GM12865 (cell line): ENCODE measurements around the gene RPRM.
A peak's percentile ranks its signal among the peaks of the same experiment; 100 is the strongest.
"Not testable (repeated sequence)": the region's sequence is repeated elsewhere in the genome, so short reads cannot be mapped to it uniquely, and the experiment has no call there.

ENCODE experiments used
- DNase-seq: peaks from one replicate; pipeline ENCODE4 v3.0.0; 2010; ENCODE audit warnings: low read depth
- H3K4me3 ChIP-seq: 2 replicates; pipeline ENCODE4 v1.5.1; 2011; ENCODE audit warnings: mild to moderate bottlenecking, low read depth, low read length, control low read depth
- TF ChIP-seq, protein P1 (sequence below): IDR thresholded peaks from 2 replicates; pipeline ENCODE4 v1.5.1; 2011; ENCODE audit warnings: low read length, control low read depth, low read depth, inconsistent platforms; ENCODE audit not compliant: insufficient read depth; ENCODE audit errors: missing control alignments

RPRM gene

GRCh38 chr2:153478289-153479261 lies at the start of gene RPRM:
Gene RPRM (minus strand): TSS chr2:153478762. CDS start chr2:153478565, 197 bp downstream.
- peak; percentile 69 for DNase-seq
- TF ChIP-seq, protein P1, sequence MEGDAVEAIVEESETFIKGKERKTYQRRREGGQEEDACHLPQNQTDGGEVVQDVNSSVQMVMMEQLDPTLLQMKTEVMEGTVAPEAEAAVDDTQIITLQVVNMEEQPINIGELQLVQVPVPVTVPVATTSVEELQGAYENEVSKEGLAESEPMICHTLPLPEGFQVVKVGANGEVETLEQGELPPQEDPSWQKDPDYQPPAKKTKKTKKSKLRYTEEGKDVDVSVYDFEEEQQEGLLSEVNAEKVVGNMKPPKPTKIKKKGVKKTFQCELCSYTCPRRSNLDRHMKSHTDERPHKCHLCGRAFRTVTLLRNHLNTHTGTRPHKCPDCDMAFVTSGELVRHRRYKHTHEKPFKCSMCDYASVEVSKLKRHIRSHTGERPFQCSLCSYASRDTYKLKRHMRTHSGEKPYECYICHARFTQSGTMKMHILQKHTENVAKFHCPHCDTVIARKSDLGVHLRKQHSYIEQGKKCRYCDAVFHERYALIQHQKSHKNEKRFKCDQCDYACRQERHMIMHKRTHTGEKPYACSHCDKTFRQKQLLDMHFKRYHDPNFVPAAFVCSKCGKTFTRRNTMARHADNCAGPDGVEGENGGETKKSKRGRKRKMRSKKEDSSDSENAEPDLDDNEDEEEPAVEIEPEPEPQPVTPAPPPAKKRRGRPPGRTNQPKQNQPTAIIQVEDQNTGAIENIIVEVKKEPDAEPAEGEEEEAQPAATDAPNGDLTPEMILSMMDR, result peak; percentile 88
- peak within 1 kb of the TSS; percentile 48 for H3K4me3 ChIP-seq

- H3K4me3 ChIP-seq, result no peak overlapping the region
- DNase-seq, result peak; percentile 63
- TF ChIP-seq, protein P1, result peak; percentile 70
These were observed 40.8 kb upstream of the RPRM start for GRCh38 chr2:153519257-153519875.

GRCh38 chr2:153512331-153512730 lies 33.8 kb upstream of the RPRM start:
- TF ChIP-seq, protein P1, result no peak
- DNase-seq, result no peak
- H3K4me3 ChIP-seq, result no peak overlapping the region

DNA sequence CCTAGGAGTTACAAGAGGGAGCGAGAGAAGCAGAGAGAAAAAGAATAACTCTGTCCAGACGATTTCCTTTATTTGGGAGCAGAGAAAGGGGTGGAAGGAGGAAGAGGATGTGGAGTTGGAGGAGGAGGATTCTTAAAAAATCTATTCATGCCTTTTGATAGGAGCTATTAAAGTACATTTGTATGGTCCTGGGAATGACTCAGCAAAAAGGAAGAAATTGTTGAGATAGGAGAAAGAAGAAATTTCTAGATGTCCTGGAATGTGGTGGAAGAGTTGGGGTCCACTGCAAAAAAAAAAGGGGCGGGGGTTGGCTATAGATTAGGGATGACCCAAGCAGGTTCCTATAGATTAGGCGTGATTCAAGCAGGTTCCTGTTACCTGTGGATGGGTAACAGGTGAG lies 32.4 kb upstream of the RPRM start:
- DNase-seq, result no peak
- H3K4me3 ChIP-seq, result no peak overlapping the region
- TF ChIP-seq, protein P1, result no peak

DNA sequence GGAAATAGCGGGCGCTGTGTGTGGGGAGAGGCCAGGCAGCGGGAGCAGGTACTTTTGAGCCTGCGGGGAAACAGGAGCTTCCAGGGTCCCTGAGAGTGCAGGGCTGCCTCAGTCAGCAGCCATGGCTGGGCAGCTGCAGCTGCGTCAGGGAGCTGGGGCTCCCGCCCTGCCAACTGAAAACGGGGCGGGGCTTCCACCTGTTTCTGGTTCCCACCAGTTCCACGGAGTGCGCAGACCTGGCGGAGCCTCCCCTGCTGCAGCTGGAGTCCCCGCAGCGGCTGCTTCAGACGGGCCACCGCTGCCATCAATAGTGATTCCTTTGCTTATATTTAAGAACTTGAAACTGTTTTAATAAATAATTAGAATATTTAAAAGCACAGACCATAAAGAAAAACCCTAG lies 30.6 kb upstream of the RPRM start:
- TF ChIP-seq, protein P1, result no peak
- H3K4me3 ChIP-seq, result no peak overlapping the region
- peak; percentile 22 for DNase-seq

GRCh38 chr2:153506499-153506898 lies 27.9 kb upstream of the RPRM start:
- not testable (repeated sequence) for H3K4me3 ChIP-seq, DNase-seq

GRCh38 chr2:153499439-153499838 lies 20.9 kb upstream of the RPRM start:
- DNase-seq, result no peak
- no peak overlapping the region for H3K4me3 ChIP-seq
- TF ChIP-seq, protein P1, result no peak
